Cardiac muscle cell (in vitro differentiated cells and primary cell): ENCODE measurements around the gene BAIAP3. TPM values are rescaled to one million over a fixed set of nuclear protein-coding genes. Genes with fewer than 3 reads are reported as not detected.
A peak's percentile ranks its signal among the peaks of the same experiment; 100 is the strongest.

Source experiments
- DNase-seq, 2 donors: peaks; one replicate each; pipeline versions ENCODE4 v3.0.0 to v3.0.0-alpha.2; 2010 to 2017; ENCODE audit warnings: low read depth in 1 of 2, low spot score in 1 of 2
- H3K27ac ChIP-seq: fragments of 200-600 bp; sonication (generic); 2 replicates; pipeline ENCODE4 v1.5.1; 2016
- H3K27me3 ChIP-seq: fragments of 200-600 bp; sonication (generic); 2 replicates; pipeline ENCODE4 v1.6.0; 2016; ENCODE audit warnings: control low read depth
- H3K36me3 ChIP-seq: fragments of 200-600 bp; sonication (generic); 2 replicates; pipeline ENCODE4 v1.5.1; 2016; ENCODE audit warnings: control low read depth
- H3K4me1 ChIP-seq: fragments of 200-600 bp; sonication (generic); 2 replicates; pipeline ENCODE4 v1.8.1; 2017; ENCODE audit warnings: low read depth, mild to moderate bottlenecking, mixed run types
- H3K4me3 ChIP-seq: fragments of 200-600 bp; sonication (generic); 2 replicates; pipeline ENCODE4 v1.5.1; 2016; ENCODE audit warnings: mild to moderate bottlenecking
- H3K9me3 ChIP-seq: fragments of 200-600 bp; sonication (generic); 2 replicates; pipeline ENCODE4 v1.5.1; 2017; ENCODE audit warnings: low read depth, mild to moderate bottlenecking, control low read depth
- polyA plus RNA-seq: library from polyadenylated mRNA; unstranded; fragments of >200 nt; fragmentation: Nextera tagmentation; extraction: Ambion mirVana; gene quantifications from 2 replicates; pipeline ENCODE4 v1.2.1, GENCODE V29; 2016
- total RNA-seq: library from RNA; depleted of rRNA; stranded (reverse); fragments of >200 nt; gene quantifications from 2 replicates; pipeline ENCODE4 v1.2.3, GENCODE V29; 2016
- TF ChIP-seq, protein P1 (sequence below): IDR thresholded peaks from 2 replicates; pipeline ENCODE4 v1.5.1; 2012; ENCODE audit warnings: low read depth, mild to moderate bottlenecking, low read length

BAIAP3 gene
- total and polyA plus RNA-seq, 2 experiments from 2014 or later = 7.4 to 7.7 TPM

DNA sequence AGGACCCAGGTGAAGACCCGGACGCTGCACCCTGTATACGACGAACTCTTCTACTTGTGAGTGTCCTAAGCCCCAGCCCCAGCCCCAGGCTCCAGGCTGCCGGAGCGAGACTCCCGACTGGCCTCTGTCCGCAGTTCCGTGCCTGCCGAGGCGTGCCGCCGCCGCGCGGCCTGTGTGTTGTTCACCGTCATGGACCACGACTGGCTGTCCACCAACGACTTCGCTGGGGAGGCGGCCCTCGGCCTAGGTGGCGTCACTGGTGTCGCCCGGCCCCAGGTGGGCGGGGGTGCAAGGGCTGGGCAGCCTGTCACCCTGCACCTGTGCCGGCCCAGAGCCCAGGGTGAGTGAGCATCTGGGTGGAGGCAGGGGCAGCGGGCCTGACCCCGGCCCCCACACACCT is 14.5 kb downstream of the BAIAP3 start:
- no peak overlapping the region for H3K4me3 ChIP-seq
- H3K27ac ChIP-seq = no peak overlapping the region
- H3K27me3 ChIP-seq = no peaks in the 10 kb centered on the region
- H3K4me1 ChIP-seq = peaks cover 6% of the 10 kb centered on the region
- TF ChIP-seq, protein P1, sequence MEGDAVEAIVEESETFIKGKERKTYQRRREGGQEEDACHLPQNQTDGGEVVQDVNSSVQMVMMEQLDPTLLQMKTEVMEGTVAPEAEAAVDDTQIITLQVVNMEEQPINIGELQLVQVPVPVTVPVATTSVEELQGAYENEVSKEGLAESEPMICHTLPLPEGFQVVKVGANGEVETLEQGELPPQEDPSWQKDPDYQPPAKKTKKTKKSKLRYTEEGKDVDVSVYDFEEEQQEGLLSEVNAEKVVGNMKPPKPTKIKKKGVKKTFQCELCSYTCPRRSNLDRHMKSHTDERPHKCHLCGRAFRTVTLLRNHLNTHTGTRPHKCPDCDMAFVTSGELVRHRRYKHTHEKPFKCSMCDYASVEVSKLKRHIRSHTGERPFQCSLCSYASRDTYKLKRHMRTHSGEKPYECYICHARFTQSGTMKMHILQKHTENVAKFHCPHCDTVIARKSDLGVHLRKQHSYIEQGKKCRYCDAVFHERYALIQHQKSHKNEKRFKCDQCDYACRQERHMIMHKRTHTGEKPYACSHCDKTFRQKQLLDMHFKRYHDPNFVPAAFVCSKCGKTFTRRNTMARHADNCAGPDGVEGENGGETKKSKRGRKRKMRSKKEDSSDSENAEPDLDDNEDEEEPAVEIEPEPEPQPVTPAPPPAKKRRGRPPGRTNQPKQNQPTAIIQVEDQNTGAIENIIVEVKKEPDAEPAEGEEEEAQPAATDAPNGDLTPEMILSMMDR = no peak
- no peak for DNase-seq
- H3K36me3 ChIP-seq = peaks cover 19% of the 10 kb centered on the region
- no peaks in the 10 kb centered on the region for H3K9me3 ChIP-seq

DNA sequence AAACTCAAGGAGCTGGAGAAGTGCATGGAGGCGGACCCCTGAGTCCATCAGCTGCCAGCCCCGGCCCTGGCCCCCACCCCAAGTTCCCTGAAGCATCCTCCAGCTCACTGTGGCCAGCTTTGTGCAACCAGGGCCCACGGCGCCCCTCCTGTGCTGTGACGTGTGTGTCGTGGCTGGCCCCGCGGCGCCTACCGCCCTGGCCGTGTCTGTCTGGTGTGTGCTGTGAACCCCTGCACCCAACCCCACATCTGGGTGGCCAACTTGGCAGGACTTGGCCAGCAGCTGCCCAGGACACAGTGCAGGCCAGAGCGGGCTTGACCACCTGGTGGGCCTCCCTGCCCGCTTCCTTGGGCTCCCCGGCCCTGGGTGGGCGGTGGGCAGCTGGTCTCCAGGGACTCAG is 15.0 kb downstream of the BAIAP3 start:
- no peak for DNase-seq
- no peaks in the 10 kb centered on the region for H3K27me3 ChIP-seq
- H3K9me3 ChIP-seq = no peaks in the 10 kb centered on the region
- no peak overlapping the region for H3K4me3 ChIP-seq
- H3K4me1 ChIP-seq = peaks cover 6% of the 10 kb centered on the region
- peaks cover 19% of the 10 kb centered on the region for H3K36me3 ChIP-seq
- TF ChIP-seq, protein P1 = no peak
- no peak overlapping the region for H3K27ac ChIP-seq

DNA sequence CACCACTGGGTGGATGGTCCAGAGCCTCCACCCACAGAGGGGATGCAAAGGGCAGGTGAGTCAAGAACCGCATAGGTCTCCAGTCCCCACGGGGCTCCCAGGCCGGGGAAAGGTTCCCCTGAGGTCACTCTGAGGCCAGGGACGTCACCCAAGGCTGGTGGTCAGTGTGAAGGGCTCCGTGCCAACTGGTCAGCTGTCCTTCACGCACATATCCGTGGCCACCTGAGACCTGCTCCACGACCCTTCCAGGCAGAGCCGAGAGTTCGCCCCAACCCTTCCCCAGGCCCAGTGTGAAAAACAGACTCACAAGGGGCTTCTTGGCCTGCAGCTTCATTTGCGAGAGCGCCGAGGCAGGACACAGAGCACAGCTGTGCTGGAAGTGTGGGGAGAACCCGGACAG is 15.5 kb downstream of the BAIAP3 start:
- Histone ChIP-seq H3K27me3 (no peaks in the 10 kb centered on the region), H3K4me3 (no peak overlapping the region)
- TF ChIP-seq, protein P1 = no peak

DNA sequence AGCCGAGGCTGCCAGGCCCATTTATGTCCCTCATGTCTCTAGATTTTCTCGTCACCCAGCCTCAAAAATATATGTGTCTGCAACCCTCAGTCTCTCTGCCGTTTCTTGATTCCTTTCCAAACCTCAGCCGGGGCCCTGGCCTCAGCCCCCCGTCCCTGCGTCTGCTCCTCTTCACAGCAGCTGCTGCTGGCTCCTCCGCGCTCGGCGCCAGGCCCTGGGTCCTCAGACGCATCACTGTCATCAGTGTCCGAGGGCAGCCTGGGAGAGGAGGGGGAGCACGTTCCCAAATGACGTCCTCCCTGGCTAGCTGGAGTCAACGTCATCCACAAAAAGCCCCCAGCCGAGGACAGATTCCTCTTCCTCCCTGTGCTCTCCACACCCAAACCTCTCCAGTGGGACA is 15.9 kb downstream of the BAIAP3 start:
- Histone ChIP-seq H3K4me3 (no peak overlapping the region), H3K27me3 (no peaks in the 10 kb centered on the region), H3K27ac (no peak overlapping the region), H3K36me3 (peaks cover 19% of the 10 kb centered on the region), H3K4me1 (peaks cover 6% of the 10 kb centered on the region), H3K9me3 (no peaks in the 10 kb centered on the region)
- TF ChIP-seq, protein P1 = no peak
- DNase-seq = no peak

More for the DNA sequence above, 15.5 kb downstream of the BAIAP3 start:
- H3K27ac ChIP-seq = no peak overlapping the region
- peaks cover 19% of the 10 kb centered on the region for H3K36me3 ChIP-seq
- no peaks in the 10 kb centered on the region for H3K9me3 ChIP-seq
- DNase-seq = no peak
- peaks cover 6% of the 10 kb centered on the region for H3K4me1 ChIP-seq

DNA sequence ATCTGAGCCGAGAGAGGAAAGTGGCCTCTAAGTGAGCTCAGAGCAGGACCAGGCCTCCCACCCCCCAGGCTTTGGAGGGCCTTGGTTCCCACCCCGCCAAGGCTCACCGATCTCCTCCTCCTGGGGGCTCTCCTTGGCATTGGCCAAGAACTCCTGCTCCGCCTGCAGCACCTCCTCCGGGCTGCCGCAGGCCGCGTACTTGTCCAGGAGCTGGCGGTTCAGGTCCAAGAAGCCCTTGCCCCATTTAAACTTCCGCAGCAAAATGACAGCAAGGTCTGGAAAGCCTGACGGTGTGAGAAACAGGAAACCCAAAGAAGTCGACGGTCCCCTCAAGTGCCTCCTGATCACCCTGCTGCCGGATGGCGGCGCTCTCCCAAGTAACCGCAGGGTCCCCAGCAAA is 16.5 kb downstream of the BAIAP3 start:
- Histone ChIP-seq H3K27me3 (no peaks in the 10 kb centered on the region), H3K36me3 (peaks cover 19% of the 10 kb centered on the region), H3K9me3 (no peaks in the 10 kb centered on the region), H3K4me3 (no peak overlapping the region), H3K4me1 (peaks cover 6% of the 10 kb centered on the region), H3K27ac (no peak overlapping the region)
- TF ChIP-seq, protein P1 = no peak
- no peak for DNase-seq

DNA sequence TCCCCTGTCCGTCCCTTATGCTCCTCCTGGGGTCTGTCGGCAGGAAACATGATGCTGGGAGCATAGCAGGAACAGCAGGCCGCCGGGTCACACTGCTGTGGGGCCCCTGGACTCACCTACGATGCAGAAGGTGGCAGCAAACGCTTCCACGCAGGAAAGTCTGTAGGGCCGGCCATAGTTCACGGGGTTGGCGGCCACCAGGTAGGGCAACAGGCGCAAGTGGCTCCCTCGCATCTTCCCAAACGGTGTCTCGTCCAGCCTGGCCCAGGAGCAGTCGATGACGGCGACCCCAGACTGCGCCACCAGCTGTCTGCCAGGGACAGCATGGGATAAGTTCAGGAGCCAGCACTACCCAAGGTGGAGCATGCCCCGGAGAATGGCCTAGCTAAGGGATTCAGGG is 17.2 kb downstream of the BAIAP3 start:
- TF ChIP-seq, protein P1 = no peak
- Histone ChIP-seq H3K27me3 (no peaks in the 10 kb centered on the region), H3K4me1 (peaks cover 6% of the 10 kb centered on the region), H3K4me3 (peak overlapping the region; percentile 100), H3K9me3 (no peaks in the 10 kb centered on the region), H3K36me3 (peaks cover 19% of the 10 kb centered on the region), H3K27ac (no peak overlapping the region)
- DNase-seq = no peak
